ENCODE results near the gene LBP. TPM values are rescaled to one million over a fixed set of nuclear protein-coding genes. Genes with fewer than 3 reads are reported as not detected.
A peak's percentile ranks its signal among the peaks of the same experiment; 100 is the strongest.

Gene LBP
- total RNA-seq, 1 experiment from 2014 or later, result 0.52 TPM

DNA sequence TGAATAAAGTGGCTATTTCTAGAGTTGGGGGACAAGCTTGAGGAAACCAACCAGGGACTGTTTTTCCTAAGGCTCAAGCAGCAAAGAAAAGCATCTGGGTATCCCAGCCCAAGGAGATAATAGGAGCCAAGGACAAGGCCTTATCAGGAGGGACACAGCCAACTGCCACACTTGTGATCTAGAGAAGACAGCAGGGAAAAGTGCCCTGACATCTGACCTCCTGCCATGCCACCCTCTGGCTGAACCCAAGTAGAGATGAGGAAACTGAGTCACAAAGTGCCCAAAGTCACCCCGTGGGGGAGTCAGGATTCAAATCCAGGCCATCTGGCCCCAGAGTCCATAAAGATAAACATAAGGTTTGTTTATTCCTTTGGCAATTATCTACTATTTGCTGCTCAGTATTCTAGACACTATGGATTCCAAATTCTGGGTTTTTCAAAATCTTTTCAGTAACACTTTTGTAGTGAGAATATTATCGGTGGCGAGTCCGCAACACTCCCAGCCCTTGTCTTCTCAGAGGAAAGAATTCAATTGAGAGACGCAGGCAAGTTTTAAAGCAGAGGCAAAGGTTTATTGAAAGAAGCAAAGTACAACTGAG is 3.5 kb upstream of the LBP start:
- H3K79me2 ChIP-seq (ENCODE audit: insufficient read depth, low read length), result no peaks in the 10 kb centered on the region
- H3K4me2 ChIP-seq (ENCODE audit: insufficient read depth, insufficient read length, low read length), result no peak overlapping the region
- Mint-ChIP-seq H3K27ac (peak overlapping the region; percentile 92 to 99 (median 98)), H3K4me3 (peak overlapping the region in 1 of 2 experiments; percentile 41; a peak in 1 of 5 replicates), H3K36me3 (ENCODE audit: insufficient read depth in 1 of 3, low read depth in 3 of 3) (peaks cover 2 to 5% (median 4%) of the 10 kb centered on the region in 3 experiments; a peak in 5 of 7 replicates), H3K9me3 (peaks cover 4% of the 10 kb centered on the region in 2 experiments), H3K27me3 (ENCODE audit: low read depth) (no peaks in the 10 kb centered on the region; the same call in 1 of the 2 replicates), H3K4me1 (peaks cover 56 to 60% of the 10 kb centered on the region in 2 experiments)
- H2BK12ac ChIP-seq (ENCODE audit: insufficient read length, low read depth, low read length), result no peak overlapping the region
- H3K4ac ChIP-seq (ENCODE audit: low read depth, low read length), result no peak overlapping the region
- H3K79me1 ChIP-seq (ENCODE audit: insufficient read depth, low read depth, low read length, poor library complexity, severe bottlenecking), result no peaks in the 10 kb centered on the region
- no peaks in the 10 kb centered on the region for H4K20me1 ChIP-seq (ENCODE audit: control insufficient read depth, insufficient read depth, insufficient read length)
- H3K23ac ChIP-seq (ENCODE audit: insufficient read length, low read depth, low read length), result no peak overlapping the region
- H2AFZ ChIP-seq (ENCODE audit: low read length), result no peak overlapping the region
- H3K56ac ChIP-seq (ENCODE audit: insufficient read length, low read depth, low read length), result no peak overlapping the region
- H3K27me3 ChIP-seq (ENCODE audit: insufficient read depth, low read length), result no peaks in the 10 kb centered on the region
- H3K9ac ChIP-seq (ENCODE audit: extremely low read depth, insufficient read length, low read length), result no peak overlapping the region
- no peak overlapping the region for H2BK15ac ChIP-seq (ENCODE audit: low read depth, low read length)
- no CpG with 5 or more reads among the region's 5 CpGs for WGBS (ENCODE audit: extremely low coverage, insufficient read length, low lambda C conversion rate)
- H3K4me1 ChIP-seq (ENCODE audit: insufficient read depth, low read length), result peaks cover 8% of the 10 kb centered on the region; the same call in 1 of the 2 replicates
- no peak overlapping the region for H4K8ac ChIP-seq (replicated peaks; ENCODE audit: insufficient read length, low read depth, low read length)
- H3K23me2 ChIP-seq (ENCODE audit: insufficient read length, low read depth, low read length, poor library complexity, severe bottlenecking), result no peaks in the 10 kb centered on the region
- H3K9me3 ChIP-seq (ENCODE audit: control insufficient read depth, low read depth, low read length), result no peaks in the 10 kb centered on the region
- no peak for DNase-seq
- H2BK120ac ChIP-seq (ENCODE audit: low read depth, low read length, poor library complexity, severe bottlenecking), result no peak overlapping the region
- no peak overlapping the region for H2BK20ac ChIP-seq (ENCODE audit: low read depth, low read length, poor library complexity, severe bottlenecking)
- TF ChIP-seq CTCF (conservative IDR thresholded peaks at IDR 0.05), result no peak
- peak overlapping the region; percentile 34 for H3K27ac ChIP-seq (ENCODE audit: insufficient read length, low read depth, low read length)
- H2AK5ac ChIP-seq (ENCODE audit: insufficient read length, low read length), result no peak overlapping the region
- H3T11ph ChIP-seq (ENCODE audit: low read length), result no peak overlapping the region
- no peak overlapping the region for H2BK5ac ChIP-seq (ENCODE audit: insufficient read length, low read length)
- H4K5ac ChIP-seq (ENCODE audit: insufficient read length, low read depth, low read length), result no peak overlapping the region
- H4K91ac ChIP-seq (ENCODE audit: insufficient read length, low read depth, low read length), result no peak overlapping the region
- no peak overlapping the region; the same call in 1 of the 2 replicates for H3K14ac ChIP-seq (ENCODE audit: insufficient read depth, low read length)
- H3K18ac ChIP-seq (ENCODE audit: insufficient read length, low read depth, low read length), result no peak overlapping the region

Data from H9 (cell line).